ENCODE measurements around the gene IFNAR1. TPM values are rescaled to one million over a fixed set of nuclear protein-coding genes. Genes with fewer than 3 reads are reported as not detected.

The IFNAR1 gene
- total RNA-seq, 1 experiment from 2014 or later: 14.2 TPM

DNA sequence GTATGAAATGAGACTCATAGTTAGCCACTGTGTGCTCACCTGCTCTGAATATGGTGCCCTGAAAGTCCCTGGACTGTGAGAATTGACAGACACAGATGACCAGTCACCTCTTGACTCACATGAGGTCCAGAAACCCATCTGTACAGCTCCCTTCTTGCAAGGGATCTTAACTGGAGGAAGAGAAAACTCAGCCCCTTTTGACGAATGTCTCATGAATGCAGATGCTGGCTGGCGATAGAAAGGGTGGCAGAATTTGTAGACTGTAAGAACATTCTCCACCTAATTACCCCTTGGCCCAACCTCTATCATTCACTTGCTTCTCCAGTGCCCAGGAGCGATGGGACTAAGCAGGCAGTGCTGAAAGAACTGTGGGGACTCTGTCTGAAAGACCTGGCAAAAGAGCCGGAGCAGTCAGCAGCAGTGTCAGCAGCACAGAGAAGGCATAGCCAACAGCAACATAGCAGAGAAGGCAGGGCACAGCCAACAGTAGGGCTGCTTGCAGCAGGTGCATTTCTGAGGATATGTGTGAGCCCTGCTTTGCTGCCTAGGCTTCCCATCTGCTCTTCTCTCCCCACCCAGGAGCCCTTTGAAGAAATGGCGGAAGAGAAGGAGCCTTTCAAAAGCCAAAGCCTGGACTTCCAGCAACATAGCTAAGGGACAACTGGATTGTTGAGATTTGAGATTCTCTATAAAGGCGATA, 52.6 kb downstream of the IFNAR1 start:
- H3K27me3 ChIP-seq (ENCODE audit: insufficient read depth, low read length): no peaks in the 10 kb centered on the region
- no peaks in the 10 kb centered on the region for H3K23me2 ChIP-seq (ENCODE audit: insufficient read length, low read depth, low read length, poor library complexity, severe bottlenecking)
- no peak overlapping the region for H3K18ac ChIP-seq (ENCODE audit: insufficient read length, low read depth, low read length)
- H3K79me2 ChIP-seq (ENCODE audit: insufficient read depth, low read length): no peaks in the 10 kb centered on the region
- no peak overlapping the region for H2BK15ac ChIP-seq (ENCODE audit: low read depth, low read length)
- H3K14ac ChIP-seq (ENCODE audit: insufficient read depth, low read length): no peak overlapping the region
- H3K56ac ChIP-seq (ENCODE audit: insufficient read length, low read depth, low read length): no peak overlapping the region
- H2AK5ac ChIP-seq (ENCODE audit: insufficient read length, low read length): no peak overlapping the region
- H4K20me1 ChIP-seq (ENCODE audit: control insufficient read depth, insufficient read depth, insufficient read length): no peaks in the 10 kb centered on the region
- no peak overlapping the region for H4K8ac ChIP-seq (replicated peaks; ENCODE audit: insufficient read length, low read depth, low read length)
- H3T11ph ChIP-seq (ENCODE audit: low read length): no peak overlapping the region
- H2BK5ac ChIP-seq (ENCODE audit: insufficient read length, low read length): no peak overlapping the region
- H3K9ac ChIP-seq (ENCODE audit: extremely low read depth, insufficient read length, low read length): no peak overlapping the region
- H3K4me1 ChIP-seq (ENCODE audit: insufficient read depth, low read length): no peaks in the 10 kb centered on the region; the same call in 1 of the 2 replicates
- no peak overlapping the region for H3K23ac ChIP-seq (ENCODE audit: insufficient read length, low read depth, low read length)
- H4K5ac ChIP-seq (ENCODE audit: insufficient read length, low read depth, low read length): no peak overlapping the region
- no peak for DNase-seq
- no peak overlapping the region for H3K27ac ChIP-seq (ENCODE audit: insufficient read length, low read depth, low read length)
- H3K4me2 ChIP-seq (ENCODE audit: insufficient read depth, insufficient read length, low read length): no peak overlapping the region
- Mint-ChIP-seq H3K9me3 (no peaks in the 10 kb centered on the region), H3K27ac (no peak overlapping the region), H3K4me3 (no peak overlapping the region), H3K36me3 (ENCODE audit: insufficient read depth in 1 of 3, low read depth in 3 of 3) (no peaks in the 10 kb centered on the region), H3K4me1 (peaks cover 3 to 7% of the 10 kb centered on the region in 2 experiments; a peak in 1 of 4 replicates), H3K27me3 (ENCODE audit: low read depth) (no peaks in the 10 kb centered on the region; the same call in none of the 2 replicates)
- no peak overlapping the region for H3K4ac ChIP-seq (ENCODE audit: low read depth, low read length)
- no peak overlapping the region for H2AFZ ChIP-seq (ENCODE audit: low read length)
- no peak overlapping the region for H2BK12ac ChIP-seq (ENCODE audit: insufficient read length, low read depth, low read length)
- H2BK20ac ChIP-seq (ENCODE audit: low read depth, low read length, poor library complexity, severe bottlenecking): no peak overlapping the region
- no peaks in the 10 kb centered on the region for H3K79me1 ChIP-seq (ENCODE audit: insufficient read depth, low read depth, low read length, poor library complexity, severe bottlenecking)
- no peak overlapping the region for H4K91ac ChIP-seq (ENCODE audit: insufficient read length, low read depth, low read length)
- no peak overlapping the region for H2BK120ac ChIP-seq (ENCODE audit: low read depth, low read length, poor library complexity, severe bottlenecking)
- H3K9me3 ChIP-seq (ENCODE audit: control insufficient read depth, low read depth, low read length): no peaks in the 10 kb centered on the region
- no CpG with 5 or more reads among the region's 6 CpGs for WGBS (ENCODE audit: extremely low coverage, insufficient read length, low lambda C conversion rate)
- TF ChIP-seq, protein P1, sequence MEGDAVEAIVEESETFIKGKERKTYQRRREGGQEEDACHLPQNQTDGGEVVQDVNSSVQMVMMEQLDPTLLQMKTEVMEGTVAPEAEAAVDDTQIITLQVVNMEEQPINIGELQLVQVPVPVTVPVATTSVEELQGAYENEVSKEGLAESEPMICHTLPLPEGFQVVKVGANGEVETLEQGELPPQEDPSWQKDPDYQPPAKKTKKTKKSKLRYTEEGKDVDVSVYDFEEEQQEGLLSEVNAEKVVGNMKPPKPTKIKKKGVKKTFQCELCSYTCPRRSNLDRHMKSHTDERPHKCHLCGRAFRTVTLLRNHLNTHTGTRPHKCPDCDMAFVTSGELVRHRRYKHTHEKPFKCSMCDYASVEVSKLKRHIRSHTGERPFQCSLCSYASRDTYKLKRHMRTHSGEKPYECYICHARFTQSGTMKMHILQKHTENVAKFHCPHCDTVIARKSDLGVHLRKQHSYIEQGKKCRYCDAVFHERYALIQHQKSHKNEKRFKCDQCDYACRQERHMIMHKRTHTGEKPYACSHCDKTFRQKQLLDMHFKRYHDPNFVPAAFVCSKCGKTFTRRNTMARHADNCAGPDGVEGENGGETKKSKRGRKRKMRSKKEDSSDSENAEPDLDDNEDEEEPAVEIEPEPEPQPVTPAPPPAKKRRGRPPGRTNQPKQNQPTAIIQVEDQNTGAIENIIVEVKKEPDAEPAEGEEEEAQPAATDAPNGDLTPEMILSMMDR (conservative IDR thresholded peaks at IDR 0.05): no peak
